GM18508 (cell line): ENCODE results near the gene PDHX.
A peak's percentile ranks its signal among the peaks of the same experiment; 100 is the strongest.
"Not testable (repeated sequence)": the region's sequence is repeated elsewhere in the genome, so short reads cannot be mapped to it uniquely, and the experiment has no call there.

Experiments
- ATAC-seq: cut with Tn5 transposase; IDR thresholded peaks from one replicate; pipeline ENCODE4 v1.9.1; 2021; ENCODE audit warnings: moderate number of reproducible peaks; ENCODE audit not compliant: insufficient read depth, unreplicated experiment

PDHX gene

GRCh38 chr11:35013514-35014233 is 97.3 kb downstream of the PDHX start:
- no peak for ATAC-seq

GRCh38 chr11:35014346-35014745 is 97.9 kb downstream of the PDHX start:
- no peak for ATAC-seq

GRCh38 chr11:35015621-35016387 is 99.4 kb downstream of the PDHX start:
- no peak for ATAC-seq

GRCh38 chr11:35016916-35017315 is 100.5 kb downstream of the PDHX start:
- ATAC-seq = no peak

- ATAC-seq = no peak
Measured at GRCh38 chr11:35017528-35018342, 101.3 kb downstream of the PDHX start.

- no peak for ATAC-seq
Measured at GRCh38 chr11:35021589-35021988, 105.2 kb downstream of the PDHX start.

GRCh38 chr11:35023940-35024339 is 107.5 kb downstream of the PDHX start:
- ATAC-seq = not testable (repeated sequence)

GRCh38 chr11:35028007-35028406 is 111.6 kb downstream of the PDHX start:
- not testable (repeated sequence) for ATAC-seq

- ATAC-seq = peak; percentile 69
Measured at GRCh38 chr11:35029979-35030682, 113.7 kb downstream of the PDHX start.

- no peak for ATAC-seq
Measured at GRCh38 chr11:35030716-35031213, 114.3 kb downstream of the PDHX start.

- no peak for ATAC-seq
Measured at GRCh38 chr11:35031346-35031745, 114.9 kb downstream of the PDHX start.

GRCh38 chr11:35031867-35032266 is 115.4 kb downstream of the PDHX start:
- no peak for ATAC-seq

- ATAC-seq = no peak
Measured at GRCh38 chr11:35033011-35033410, 116.6 kb downstream of the PDHX start.

- ATAC-seq = no peak
Measured at GRCh38 chr11:35034401-35034800, 118.0 kb downstream of the PDHX start.

GRCh38 chr11:35035894-35036408 is 119.5 kb downstream of the PDHX start:
- peak; percentile 30 for ATAC-seq

- no peak for ATAC-seq
Measured at GRCh38 chr11:35036639-35037038, 120.2 kb downstream of the PDHX start.

GRCh38 chr11:35038211-35038928 is 122.0 kb downstream of the PDHX start:
- ATAC-seq = no peak

GRCh38 chr11:35039076-35039475 is 122.7 kb downstream of the PDHX start:
- no peak for ATAC-seq

- ATAC-seq = peak; percentile 47
Measured at GRCh38 chr11:35040221-35040942, 124.0 kb downstream of the PDHX start.
